Brain microvascular endothelial cell (primary cell): Measurements from ENCODE around the gene TMPRSS3.

Source experiments
- DNase-seq: peaks from one replicate; pipeline ENCODE4 v3.0.0-alpha.2; 2020
- H3K27ac ChIP-seq: fragments of 250-450 bp; sonication (Bioruptor Pico); 2 replicates; pipeline ENCODE4 v1.5.1; 2020; ENCODE audit warnings: mild to moderate bottlenecking, moderate library complexity
- H3K27me3 ChIP-seq: fragments of 250-450 bp; sonication (Bioruptor Pico); replicated peaks from 2 replicates; pipeline ENCODE4 v1.5.1; 2020; ENCODE audit warnings: mild to moderate bottlenecking
- H3K36me3 ChIP-seq: fragments of 250-450 bp; sonication (Bioruptor Pico); replicated peaks from 2 replicates; pipeline ENCODE4 v1.5.1; 2020; ENCODE audit warnings: mild to moderate bottlenecking
- H3K4me3 ChIP-seq: 2 replicates; pipeline ENCODE4 v1.5.1; 2011; ENCODE audit warnings: low read depth, mild to moderate bottlenecking, control low read depth, low read length, moderate library complexity
- CTCF ChIP-seq: IDR thresholded peaks from 2 replicates; pipeline ENCODE4 v1.5.1; 2011; ENCODE audit warnings: low read depth, mild to moderate bottlenecking, moderate library complexity, low read length, control low read depth, inconsistent platforms; ENCODE audit errors: missing control alignments
- in situ Hi-C: cut with HindIII; loops from 2 replicates; pipeline ENCODE4 v1.10.0; 2017; ENCODE audit warnings: low sequenced_read_pairs, low pct_ligation_motif_present

Gene TMPRSS3

GRCh38 chr21:42389449-42389835 is 6.4 kb downstream of the TMPRSS3 start:
- DNase-seq: no peak
- Histone ChIP-seq H3K36me3 (no peaks in the 10 kb centered on the region), H3K27ac (no peak overlapping the region), H3K4me3 (no peak overlapping the region), H3K27me3 (no peaks in the 10 kb centered on the region)
- TF ChIP-seq CTCF: no peak
- in situ Hi-C loops: no loop called here

GRCh38 chr21:42388740-42389448 is 7.0 kb downstream of the TMPRSS3 start:
- no peak for DNase-seq

GRCh38 chr21:42387843-42388340 is 8.0 kb downstream of the TMPRSS3 start:
- in situ Hi-C loops: no loop called here
- H3K27me3 ChIP-seq: no peaks in the 10 kb centered on the region
- no peak for TF ChIP-seq CTCF
- H3K4me3 ChIP-seq: no peak overlapping the region
- DNase-seq: no peak
- H3K27ac ChIP-seq: no peak overlapping the region
- H3K36me3 ChIP-seq: no peaks in the 10 kb centered on the region

More at GRCh38 chr21:42388740-42389448, 7.0 kb downstream of the TMPRSS3 start:
- no peaks in the 10 kb centered on the region for H3K36me3 ChIP-seq
- in situ Hi-C loops: no loop called here
- H3K4me3 ChIP-seq: no peak overlapping the region
- TF ChIP-seq CTCF: no peak
- H3K27me3 ChIP-seq: no peaks in the 10 kb centered on the region
- no peak overlapping the region for H3K27ac ChIP-seq

- DNase-seq: no peak
- TF ChIP-seq CTCF: no peak
- Histone ChIP-seq H3K27me3 (no peaks in the 10 kb centered on the region), H3K27ac (no peak overlapping the region), H3K36me3 (no peaks in the 10 kb centered on the region), H3K4me3 (no peak overlapping the region)
- in situ Hi-C loops: no loop called here
Measured at GRCh38 chr21:42387164-42387563, 8.7 kb downstream of the TMPRSS3 start.

- TF ChIP-seq CTCF: no peak
- Histone ChIP-seq H3K36me3 (no peaks in the 10 kb centered on the region), H3K4me3 (no peak overlapping the region), H3K27me3 (no peaks in the 10 kb centered on the region), H3K27ac (no peak overlapping the region)
- DNase-seq: no peak
- in situ Hi-C loops: no loop called here
Measured at GRCh38 chr21:42386034-42386591, 9.7 kb downstream of the TMPRSS3 start.
